ENCODE results near the gene MATN1. TPM values are rescaled to one million over a fixed set of nuclear protein-coding genes. Genes with fewer than 3 reads are reported as not detected.

MATN1 gene
- total and polyA plus RNA-seq, 4 donors, result 0.50 to 1.4 (median 0.88) TPM

DNA sequence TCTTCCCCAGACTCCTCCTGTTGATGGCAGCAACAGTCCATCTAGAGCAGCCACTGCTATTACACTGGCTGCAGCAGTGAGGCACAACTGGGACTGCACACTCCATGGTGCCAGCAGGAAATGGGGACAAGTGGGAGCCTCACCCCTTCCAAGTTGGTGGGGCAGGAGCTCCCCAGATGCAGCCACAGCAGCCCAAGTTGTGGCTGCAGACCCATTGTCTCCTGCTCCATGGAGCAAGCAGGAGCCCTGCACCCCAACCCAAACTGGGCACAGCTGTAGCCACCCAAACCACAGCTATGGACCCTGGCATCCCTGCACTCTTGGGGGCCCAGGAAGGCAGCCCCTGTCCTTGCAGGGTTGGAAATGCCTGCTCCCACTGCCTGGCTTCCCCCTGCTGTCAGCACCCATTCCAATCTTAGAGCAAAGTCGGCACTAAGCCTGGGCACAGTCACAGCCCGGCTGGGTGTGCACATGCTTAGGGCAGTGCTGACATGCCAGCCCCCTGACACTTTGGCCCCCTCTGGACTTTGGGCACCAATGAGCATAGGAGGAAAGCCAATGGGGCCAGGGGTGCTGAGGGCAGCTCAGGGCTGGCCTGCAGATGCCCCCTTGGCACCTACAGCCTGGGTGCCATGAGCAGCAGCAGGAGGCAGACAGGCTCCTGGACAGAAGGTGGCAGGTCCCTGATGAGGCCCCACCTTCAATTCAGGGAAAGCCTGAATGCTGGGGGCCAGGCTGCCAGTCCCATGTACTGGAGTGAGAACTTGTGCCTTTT lies 44.0 kb downstream of the MATN1 start:
- no peaks in the 10 kb centered on the region for H3K36me3 ChIP-seq (ENCODE audit: control insufficient read depth, insufficient read depth, low read length)
- no peak overlapping the region for H3K4me3 ChIP-seq (ENCODE audit: low read depth, low read length)
- WGBS (ENCODE audit: insufficient coverage), result 96% methylated on average over 2 of the region's 2 CpGs
- peaks cover 4% of the 10 kb centered on the region for H3K4me1 ChIP-seq (ENCODE audit: control insufficient read depth, insufficient read depth, low read length)
- peaks cover 7% of the 10 kb centered on the region for H3K9me3 ChIP-seq (ENCODE audit: control insufficient read depth, insufficient read depth, low read length)
- DNase-seq (ENCODE audit: low read depth in 4 of 6, low spot score in 6 of 6), result no peak
- H3K27me3 ChIP-seq (ENCODE audit: control insufficient read depth, insufficient read depth, low read length), result peaks cover 16% of the 10 kb centered on the region
- no peak overlapping the region for H3K27ac ChIP-seq (ENCODE audit: low read depth, low read length)

- Histone ChIP-seq H3K27ac (ENCODE audit: low read depth, low read length) (no peak overlapping the region), H3K4me3 (ENCODE audit: low read depth, low read length) (no peak overlapping the region), H3K4me1 (ENCODE audit: control insufficient read depth, insufficient read depth, low read length) (peaks cover 4% of the 10 kb centered on the region), H3K9me3 (ENCODE audit: control insufficient read depth, insufficient read depth, low read length) (peaks cover 7% of the 10 kb centered on the region), H3K27me3 (ENCODE audit: control insufficient read depth, insufficient read depth, low read length) (peaks cover 8% of the 10 kb centered on the region), H3K36me3 (ENCODE audit: control insufficient read depth, insufficient read depth, low read length) (no peaks in the 10 kb centered on the region)
- no peak for DNase-seq (ENCODE audit: low read depth in 4 of 6, low spot score in 6 of 6)
- no CpG with 5 or more reads among the region's 3 CpGs for WGBS (ENCODE audit: insufficient coverage)
These were observed 45.2 kb downstream of the MATN1 start for GRCh38 chr1:30678209-30678608.

GRCh38 chr1:30677471-30677870 lies 45.9 kb downstream of the MATN1 start:
- Histone ChIP-seq H3K4me3 (ENCODE audit: low read depth, low read length) (no peak overlapping the region), H3K27me3 (ENCODE audit: control insufficient read depth, insufficient read depth, low read length) (peaks cover 4% of the 10 kb centered on the region), H3K27ac (ENCODE audit: low read depth, low read length) (no peak overlapping the region), H3K9me3 (ENCODE audit: control insufficient read depth, insufficient read depth, low read length) (peaks cover 7% of the 10 kb centered on the region), H3K4me1 (ENCODE audit: control insufficient read depth, insufficient read depth, low read length) (peaks cover 3% of the 10 kb centered on the region), H3K36me3 (ENCODE audit: control insufficient read depth, insufficient read depth, low read length) (no peaks in the 10 kb centered on the region)
- WGBS (ENCODE audit: insufficient coverage), result 100% methylated on average over 1 of the region's 2 CpGs
- DNase-seq (ENCODE audit: low read depth in 4 of 6, low spot score in 6 of 6), result no peak

DNA sequence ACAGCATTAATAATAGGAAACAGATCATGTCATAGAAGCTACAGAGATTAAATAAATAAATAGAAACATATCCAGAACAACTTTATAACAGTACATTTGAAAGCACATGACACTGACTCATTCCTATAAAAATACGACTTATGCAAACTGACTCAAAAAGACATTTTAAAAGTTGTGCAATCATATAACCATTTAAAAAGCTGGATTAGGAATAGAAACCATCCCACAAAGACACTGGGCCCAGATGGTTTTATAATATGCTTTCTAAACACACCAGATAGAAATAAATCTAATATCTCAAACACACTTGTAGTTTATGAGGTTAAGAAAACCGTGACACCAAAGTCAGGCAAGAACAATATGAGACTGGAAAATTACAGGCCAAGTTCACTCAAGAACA lies 47.6 kb downstream of the MATN1 start:
- Histone ChIP-seq H3K27ac (ENCODE audit: low read depth, low read length) (no peak overlapping the region), H3K36me3 (ENCODE audit: control insufficient read depth, insufficient read depth, low read length) (no peaks in the 10 kb centered on the region), H3K4me3 (ENCODE audit: low read depth, low read length) (no peak overlapping the region), H3K4me1 (ENCODE audit: control insufficient read depth, insufficient read depth, low read length) (no peaks in the 10 kb centered on the region), H3K9me3 (ENCODE audit: control insufficient read depth, insufficient read depth, low read length) (peaks cover 7% of the 10 kb centered on the region), H3K27me3 (ENCODE audit: control insufficient read depth, insufficient read depth, low read length) (no peaks in the 10 kb centered on the region)
- no peak for DNase-seq (ENCODE audit: low read depth in 4 of 6, low spot score in 6 of 6)
- no CpG with 5 or more reads among the region's 2 CpGs for WGBS (ENCODE audit: insufficient coverage)

DNA sequence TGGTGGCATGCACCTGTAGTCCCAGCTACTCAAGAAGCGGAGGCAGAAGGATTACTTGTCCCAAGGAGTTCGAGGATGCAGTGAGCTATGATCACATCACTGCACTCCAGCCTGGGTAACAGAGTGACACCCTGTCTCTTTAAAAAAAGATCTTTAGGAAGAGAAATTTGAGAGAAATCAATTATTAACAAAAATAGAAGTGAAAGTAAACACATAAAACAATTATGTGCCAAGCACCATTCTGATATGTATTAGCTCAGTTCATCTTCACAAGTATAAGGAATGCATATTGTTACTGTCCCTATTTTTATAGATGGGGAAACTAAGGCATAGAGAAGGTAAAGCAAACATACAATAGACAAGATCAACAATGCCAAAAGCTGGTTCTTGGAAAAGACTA lies 48.1 kb downstream of the MATN1 start:
- Histone ChIP-seq H3K27me3 (ENCODE audit: control insufficient read depth, insufficient read depth, low read length) (no peaks in the 10 kb centered on the region), H3K4me1 (ENCODE audit: control insufficient read depth, insufficient read depth, low read length) (no peaks in the 10 kb centered on the region), H3K9me3 (ENCODE audit: control insufficient read depth, insufficient read depth, low read length) (peaks cover 7% of the 10 kb centered on the region), H3K4me3 (ENCODE audit: low read depth, low read length) (no peak overlapping the region), H3K36me3 (ENCODE audit: control insufficient read depth, insufficient read depth, low read length) (no peaks in the 10 kb centered on the region), H3K27ac (ENCODE audit: low read depth, low read length) (no peak overlapping the region)
- no peak for DNase-seq (ENCODE audit: low read depth in 4 of 6, low spot score in 6 of 6)
- no CpG with 5 or more reads among the region's 2 CpGs for WGBS (ENCODE audit: insufficient coverage)

DNA sequence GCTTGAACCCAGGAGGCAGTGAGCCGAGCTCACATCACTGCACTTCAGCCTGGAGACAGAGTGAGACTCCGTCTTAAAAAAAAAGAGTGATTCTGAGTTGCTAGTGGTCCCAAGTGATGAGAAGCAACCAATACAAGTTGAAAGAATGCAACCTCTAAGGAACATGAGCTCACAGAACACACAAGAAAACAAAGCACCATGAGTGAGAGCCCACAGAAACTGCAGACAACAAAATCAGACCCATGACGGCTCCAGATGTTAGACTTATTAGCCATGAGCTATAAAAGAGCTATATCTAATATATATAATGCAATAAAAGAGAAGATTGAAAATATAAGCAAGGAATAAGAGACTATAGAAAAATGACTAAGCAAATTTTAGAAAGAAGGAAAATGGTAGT lies 50.0 kb downstream of the MATN1 start:
- Histone ChIP-seq H3K4me3 (ENCODE audit: low read depth, low read length) (no peak overlapping the region), H3K4me1 (ENCODE audit: control insufficient read depth, insufficient read depth, low read length) (no peaks in the 10 kb centered on the region), H3K9me3 (ENCODE audit: control insufficient read depth, insufficient read depth, low read length) (peaks cover 3% of the 10 kb centered on the region), H3K27ac (ENCODE audit: low read depth, low read length) (no peak overlapping the region), H3K36me3 (ENCODE audit: control insufficient read depth, insufficient read depth, low read length) (no peaks in the 10 kb centered on the region), H3K27me3 (ENCODE audit: control insufficient read depth, insufficient read depth, low read length) (no peaks in the 10 kb centered on the region)
- WGBS (ENCODE audit: insufficient coverage), result no CpG with 5 or more reads among the region's 3 CpGs
- no peak for DNase-seq (ENCODE audit: low read depth in 4 of 6, low spot score in 6 of 6)

DNA sequence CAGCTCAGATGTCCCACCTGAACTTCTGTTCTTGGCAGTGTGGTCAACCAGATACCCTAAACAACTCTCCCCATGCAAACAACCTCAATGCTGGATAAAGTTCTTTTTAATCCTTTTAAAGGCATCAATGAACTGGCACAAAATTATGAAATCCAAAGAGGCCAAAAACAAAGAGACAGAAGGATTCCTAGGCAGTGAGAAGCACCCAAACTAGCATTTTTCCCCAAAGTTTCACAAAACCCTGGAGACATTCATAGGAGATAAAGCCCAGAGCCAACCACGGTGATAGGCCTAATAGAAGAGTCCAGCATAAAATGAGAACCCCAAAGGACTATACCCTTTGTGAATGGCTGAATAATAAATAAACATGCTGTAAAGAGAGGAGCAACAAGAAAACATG lies 50.7 kb downstream of the MATN1 start:
- no CpG with 5 or more reads among the region's 1 CpG for WGBS (ENCODE audit: insufficient coverage)
- Histone ChIP-seq H3K27me3 (ENCODE audit: control insufficient read depth, insufficient read depth, low read length) (no peaks in the 10 kb centered on the region), H3K4me1 (ENCODE audit: control insufficient read depth, insufficient read depth, low read length) (peaks cover 4% of the 10 kb centered on the region), H3K27ac (ENCODE audit: low read depth, low read length) (no peak overlapping the region), H3K36me3 (ENCODE audit: control insufficient read depth, insufficient read depth, low read length) (no peaks in the 10 kb centered on the region), H3K9me3 (ENCODE audit: control insufficient read depth, insufficient read depth, low read length) (peaks cover 3% of the 10 kb centered on the region), H3K4me3 (ENCODE audit: low read depth, low read length) (no peak overlapping the region)
- DNase-seq (ENCODE audit: low read depth in 4 of 6, low spot score in 6 of 6), result no peak

GRCh38 chr1:30670240-30671060 lies 52.9 kb downstream of the MATN1 start:
- Histone ChIP-seq H3K27ac (ENCODE audit: low read depth, low read length) (no peak overlapping the region), H3K27me3 (ENCODE audit: control insufficient read depth, insufficient read depth, low read length) (no peaks in the 10 kb centered on the region), H3K36me3 (ENCODE audit: control insufficient read depth, insufficient read depth, low read length) (no peaks in the 10 kb centered on the region), H3K4me1 (ENCODE audit: control insufficient read depth, insufficient read depth, low read length) (peaks cover 13% of the 10 kb centered on the region), H3K4me3 (ENCODE audit: low read depth, low read length) (no peak overlapping the region), H3K9me3 (ENCODE audit: control insufficient read depth, insufficient read depth, low read length) (no peaks in the 10 kb centered on the region)
- DNase-seq (ENCODE audit: low read depth in 4 of 6, low spot score in 6 of 6), result no peak
- WGBS (ENCODE audit: insufficient coverage), result 58% methylated on average over 8 of the region's 9 CpGs

DNA sequence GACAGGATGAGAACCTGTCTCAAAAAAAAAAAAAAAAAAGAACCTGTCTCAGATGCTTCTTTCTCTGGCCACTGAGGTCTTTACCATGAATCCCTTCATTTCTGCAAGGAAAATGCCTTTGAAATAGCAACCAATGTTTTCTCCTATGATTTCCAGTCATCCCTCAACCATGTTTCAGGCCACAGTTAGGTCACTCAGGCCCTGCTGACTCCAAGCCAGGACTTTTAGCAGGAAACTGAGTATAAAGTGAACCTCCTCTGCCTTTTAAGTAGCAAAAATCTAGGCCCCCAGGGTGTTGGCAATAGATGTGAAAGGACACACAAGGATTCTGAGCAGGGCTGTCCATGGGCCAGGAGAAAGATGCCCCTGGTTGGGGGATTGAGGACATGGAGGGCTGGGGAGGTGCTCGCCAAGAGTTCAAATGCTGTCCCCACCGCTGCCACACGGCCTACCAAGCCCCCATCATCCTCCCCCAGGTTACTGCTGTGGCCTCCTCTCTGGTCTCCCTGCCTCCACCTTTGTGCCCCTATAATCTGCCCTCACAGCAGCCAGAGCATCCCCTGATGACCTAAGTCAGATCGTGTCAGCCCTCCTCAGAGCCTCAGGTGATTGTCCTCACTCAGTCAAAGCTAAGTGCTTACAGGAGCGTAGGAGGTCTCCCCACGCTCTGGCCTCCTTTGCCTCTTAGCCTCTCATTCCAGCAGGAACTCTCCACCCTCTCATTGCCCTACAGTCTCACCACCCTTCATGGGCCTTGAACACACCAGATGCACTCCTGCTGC lies 54.6 kb downstream of the MATN1 start:
- H3K4me3 ChIP-seq (ENCODE audit: low read depth, low read length), result no peak overlapping the region
- no peaks in the 10 kb centered on the region for H3K9me3 ChIP-seq (ENCODE audit: control insufficient read depth, insufficient read depth, low read length)
- no peak for DNase-seq (ENCODE audit: low read depth in 4 of 6, low spot score in 6 of 6)
- no peak overlapping the region for H3K27ac ChIP-seq (ENCODE audit: low read depth, low read length)
- peaks cover 30% of the 10 kb centered on the region for H3K4me1 ChIP-seq (ENCODE audit: control insufficient read depth, insufficient read depth, low read length)
- WGBS (ENCODE audit: insufficient coverage), result 87% methylated on average over 5 of the region's 6 CpGs
- no peaks in the 10 kb centered on the region for H3K36me3 ChIP-seq (ENCODE audit: control insufficient read depth, insufficient read depth, low read length)
- no peaks in the 10 kb centered on the region for H3K27me3 ChIP-seq (ENCODE audit: control insufficient read depth, insufficient read depth, low read length)
